Naive B cell (primary cell): ENCODE results near the gene MOB3B. TPM values are rescaled to one million over a fixed set of nuclear protein-coding genes. Genes with fewer than 3 reads are reported as not detected.

Experiments used
- ATAC-seq, 2 donors: fragments of 150-1000 bp; cut with Tn5 transposase; 2 replicates each; pipeline ENCODE4 v1.10.0; 2021; ENCODE audit warnings: low read depth in 2 of 2, mild to moderate bottlenecking in 2 of 2, moderate library complexity in 2 of 2
- DNase-seq: peaks from one replicate; pipeline ENCODE4 v3.0.0; 2022
- H3K27ac Mint-ChIP-seq, 6 donors: one replicate each; pipeline ENCODE4 v1.8.0; 2020 to 2022; ENCODE audit warnings: mild to moderate bottlenecking in 6 of 6, mixed read lengths in 6 of 6, moderate library complexity in 5 of 6, inconsistent platforms in 2 of 6
- H3K27me3 Mint-ChIP-seq, 3 donors: one replicate each; pipeline ENCODE4 v1.8.0; 2021 to 2022; ENCODE audit warnings: mixed read lengths in 3 of 3, mild to moderate bottlenecking in 1 of 3
- H3K36me3 Mint-ChIP-seq, 2 donors: one replicate each; pipeline ENCODE4 v1.8.0; 2020 to 2022; ENCODE audit warnings: mixed read lengths in 2 of 2, inconsistent platforms in 1 of 2, mild to moderate bottlenecking in 1 of 2
- H3K4me1 Mint-ChIP-seq, 3 donors: one replicate each; pipeline ENCODE4 v1.8.0; 2020 to 2022; ENCODE audit warnings: mixed read lengths in 3 of 3, inconsistent platforms in 1 of 3, mild to moderate bottlenecking in 1 of 3, moderate library complexity in 1 of 3
- H3K4me3 Mint-ChIP-seq, 8 donors: one replicate each; pipeline ENCODE4 v1.8.0; 2020 to 2022; ENCODE audit warnings: mild to moderate bottlenecking in 8 of 8, mixed read lengths in 8 of 8, moderate library complexity in 8 of 8, inconsistent platforms in 2 of 8
- H3K9me3 Mint-ChIP-seq, 7 donors: one replicate each; pipeline ENCODE4 v1.8.0; 2020 to 2022; ENCODE audit warnings: mixed read lengths in 7 of 7, mild to moderate bottlenecking in 5 of 7, inconsistent platforms in 2 of 7, moderate library complexity in 1 of 7
- polyA plus RNA-seq, 6 donors: library from polyadenylated mRNA; unstranded; fragments of 300-500 nt; fragmentation: Illumina TruSeq; gene quantifications; one replicate each; pipeline ENCODE4 v1.2.3, GENCODE V29; 2021; ENCODE audit warnings: low read depth in 6 of 6

Gene MOB3B
- polyA plus RNA-seq, 6 donors from 2014 or later, result 9.5 to 19.8 (median 15.7) TPM

DNA sequence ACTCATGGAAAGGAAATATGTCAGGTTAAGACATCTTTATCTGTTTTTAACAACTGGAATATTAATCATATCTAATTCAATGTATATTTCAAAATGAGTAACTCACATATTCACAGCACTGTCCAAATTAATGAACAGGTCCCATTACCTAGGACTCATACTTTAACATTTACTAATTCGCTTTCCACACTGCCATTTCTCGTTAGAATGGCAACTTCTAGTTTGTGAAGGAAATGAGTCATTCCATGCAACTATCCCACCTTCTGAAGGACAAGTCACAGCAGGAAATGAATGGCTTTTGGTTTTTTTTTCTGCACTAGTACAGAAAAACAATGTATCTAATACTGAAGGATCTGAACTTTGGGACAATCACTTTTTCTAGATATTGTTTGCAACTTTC lies 30.2 kb downstream of the MOB3B start:
- peak overlapping the region in 1 of 6 donors; percentile 47 for H3K27ac Mint-ChIP-seq
- DNase-seq, result no peak
- no peak for ATAC-seq
- peaks cover 49 to 61% (median 60%) of the 10 kb centered on the region in 3 donors for H3K4me1 Mint-ChIP-seq
- H3K36me3 Mint-ChIP-seq, result no peaks in the 10 kb centered on the region
- no peaks in the 10 kb centered on the region for H3K27me3 Mint-ChIP-seq
- peaks cover 0 to 5% (median 0%) of the 10 kb centered on the region in 7 donors for H3K9me3 Mint-ChIP-seq
- H3K4me3 Mint-ChIP-seq, result no peak overlapping the region

DNA sequence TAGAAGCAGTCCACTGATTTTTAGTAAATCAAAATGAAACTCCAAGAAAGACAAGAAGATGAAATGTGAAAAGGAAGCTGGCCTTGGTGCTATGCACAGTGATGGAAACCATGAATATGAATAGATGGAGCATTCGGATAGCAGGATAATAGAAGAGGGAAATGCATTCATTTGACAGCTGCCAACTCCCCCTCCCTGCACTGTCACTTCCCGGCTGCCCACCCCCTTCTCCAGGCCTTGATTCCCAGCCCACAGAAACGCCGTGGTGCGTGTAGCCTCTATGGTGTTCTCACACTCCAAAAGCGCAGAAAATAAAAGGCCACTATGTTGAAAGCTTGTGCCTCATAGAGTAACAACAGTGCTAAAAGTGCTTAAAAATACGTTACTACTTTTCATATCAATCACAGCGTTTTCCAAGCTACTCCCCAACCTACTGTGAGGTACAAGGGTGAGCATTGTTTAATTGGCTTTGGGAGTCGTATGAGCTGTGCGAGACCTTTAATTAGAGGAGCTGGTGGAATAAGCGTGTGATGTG lies 31.7 kb downstream of the MOB3B start:
- ATAC-seq (no peak), DNase-seq (no peak)
- H3K36me3 Mint-ChIP-seq, result no peaks in the 10 kb centered on the region
- no peaks in the 10 kb centered on the region for H3K27me3 Mint-ChIP-seq
- H3K4me3 Mint-ChIP-seq, result peak overlapping the region in 1 of 8 donors; percentile 24
- peaks cover 0 to 10% (median 2%) of the 10 kb centered on the region in 7 donors for H3K9me3 Mint-ChIP-seq
- peaks cover 37 to 49% (median 48%) of the 10 kb centered on the region in 3 donors for H3K4me1 Mint-ChIP-seq
- no peak overlapping the region for H3K27ac Mint-ChIP-seq

GRCh38 chr9:27496135-27496504 lies 33.5 kb downstream of the MOB3B start:
- Mint-ChIP-seq H3K9me3 (peaks cover 0 to 11% (median 2%) of the 10 kb centered on the region in 7 donors), H3K36me3 (no peaks in the 10 kb centered on the region), H3K4me1 (peaks cover 26 to 46% (median 43%) of the 10 kb centered on the region in 3 donors), H3K27me3 (no peaks in the 10 kb centered on the region), H3K4me3 (no peak overlapping the region), H3K27ac (peak overlapping the region in 1 of 6 donors; percentile 75)
- DNase-seq (no peak), ATAC-seq (no peak)

GRCh38 chr9:27495480-27496134 lies 34.0 kb downstream of the MOB3B start:
- Mint-ChIP-seq H3K27ac (peak overlapping the region in 1 of 6 donors; percentile 75), H3K36me3 (no peaks in the 10 kb centered on the region), H3K27me3 (no peaks in the 10 kb centered on the region), H3K4me3 (no peak overlapping the region), H3K9me3 (peaks cover 0 to 11% (median 2%) of the 10 kb centered on the region in 7 donors), H3K4me1 (peaks cover 25 to 46% (median 43%) of the 10 kb centered on the region in 3 donors)
- ATAC-seq (no peak), DNase-seq (no peak)

DNA sequence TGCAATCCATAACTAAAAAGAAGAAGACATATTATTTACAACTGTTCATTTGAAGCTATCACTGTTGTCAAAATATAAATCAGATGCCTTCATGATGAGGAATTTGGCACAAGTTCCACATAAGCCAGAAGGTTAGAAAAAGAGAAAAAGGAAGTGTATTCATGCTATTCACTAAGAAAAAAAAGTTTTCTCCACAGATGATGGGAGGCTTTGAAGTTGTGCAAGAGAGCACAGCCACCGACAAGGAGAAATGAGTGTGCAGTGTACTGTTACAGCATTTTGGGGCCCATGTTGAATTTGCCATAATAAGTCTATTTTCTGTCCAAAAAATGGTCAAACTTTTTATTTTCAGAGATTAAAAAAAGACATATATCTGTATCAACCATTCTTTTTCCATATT lies 38.5 kb downstream of the MOB3B start:
- Mint-ChIP-seq H3K9me3 (peaks cover 0 to 11% (median 2%) of the 10 kb centered on the region in 7 donors), H3K27ac (peak overlapping the region in 4 of 6 donors; percentile 15 to 66 (median 35)), H3K4me3 (peak overlapping the region in 4 of 8 donors; percentile 3 to 53 (median 17)), H3K27me3 (no peaks in the 10 kb centered on the region), H3K36me3 (no peaks in the 10 kb centered on the region), H3K4me1 (peaks cover 47 to 67% (median 58%) of the 10 kb centered on the region in 3 donors)
- DNase-seq (no peak), ATAC-seq (peak; percentile 59 to 75)

DNA sequence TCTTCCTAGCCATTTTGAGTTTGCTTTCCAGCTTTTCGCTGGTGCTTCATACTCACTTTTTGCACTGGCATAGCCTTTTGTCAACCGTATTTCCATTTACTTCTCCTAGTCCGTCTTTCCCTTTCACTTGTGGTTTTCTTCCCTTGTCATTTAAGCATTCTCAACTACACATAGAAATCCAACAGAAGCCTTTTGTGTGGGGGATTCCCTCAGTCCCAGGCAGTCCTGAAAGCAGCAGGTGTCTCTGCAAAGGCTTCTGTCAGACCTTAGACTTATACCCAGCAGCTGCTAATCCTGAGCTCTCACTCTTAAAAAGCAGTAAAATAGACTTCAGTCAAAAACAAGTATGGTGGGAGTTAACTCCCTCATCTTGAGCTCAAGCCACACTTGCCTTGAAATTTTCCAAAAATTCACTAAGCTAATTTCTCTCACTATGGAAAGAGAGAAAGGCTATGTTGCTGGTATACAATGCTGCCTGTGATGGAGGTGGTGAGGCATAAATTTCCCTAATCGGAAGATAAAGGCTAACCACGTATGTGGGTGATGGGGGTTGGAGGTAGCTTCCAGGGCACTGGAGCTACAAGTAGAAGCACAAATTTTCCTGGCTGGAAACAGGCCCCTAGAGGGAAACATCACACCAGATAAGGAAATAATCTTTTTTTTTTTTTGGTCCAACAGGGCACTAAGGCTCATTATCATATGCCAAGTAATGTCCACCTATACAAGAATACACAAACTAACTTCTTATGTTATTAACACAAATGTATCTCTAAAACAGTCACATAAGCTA lies 40.3 kb downstream of the MOB3B start:
- Mint-ChIP-seq H3K27ac (peak overlapping the region in 4 of 6 donors; percentile 44 to 92 (median 60)), H3K27me3 (no peaks in the 10 kb centered on the region), H3K4me3 (peak overlapping the region; percentile 19 to 80 (median 52)), H3K9me3 (peaks cover 0 to 6% (median 2%) of the 10 kb centered on the region in 7 donors), H3K36me3 (no peaks in the 10 kb centered on the region), H3K4me1 (peaks cover 60 to 82% (median 77%) of the 10 kb centered on the region in 3 donors)
- ATAC-seq (peak; percentile 35 to 37), DNase-seq (no peak)

DNA sequence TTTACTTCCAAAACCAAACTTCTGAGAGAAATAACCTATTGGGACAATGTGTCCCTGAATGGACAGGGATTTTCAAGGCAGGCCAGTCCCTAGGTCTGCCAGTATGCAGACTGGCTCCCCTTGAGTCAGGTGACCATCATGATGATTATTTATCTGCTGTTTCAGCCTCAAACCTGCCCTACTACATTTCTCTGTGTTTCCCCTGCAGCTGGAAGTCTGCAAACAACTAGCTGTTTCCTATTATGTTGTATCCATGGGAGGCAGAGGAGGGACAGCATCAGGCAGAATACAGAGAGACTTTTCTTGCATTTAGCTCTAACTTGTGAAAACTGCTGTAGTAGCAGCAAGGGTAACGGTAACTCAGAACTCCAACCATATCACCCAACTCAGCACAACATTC lies 41.7 kb downstream of the MOB3B start:
- Mint-ChIP-seq H3K36me3 (no peaks in the 10 kb centered on the region), H3K27ac (peak overlapping the region in 4 of 6 donors; percentile 1 to 83 (median 34)), H3K9me3 (peaks cover 0 to 2% (median 0%) of the 10 kb centered on the region in 7 donors), H3K4me1 (peaks cover 70 to 93% (median 86%) of the 10 kb centered on the region in 3 donors), H3K4me3 (peak overlapping the region in 6 of 8 donors; percentile 10 to 72 (median 40)), H3K27me3 (no peaks in the 10 kb centered on the region)
- DNase-seq (no peak), ATAC-seq (no peak)

GRCh38 chr9:27487128-27487640 lies 42.4 kb downstream of the MOB3B start:
- DNase-seq (no peak), ATAC-seq (no peak)
- peak overlapping the region in 5 of 8 donors; percentile 11 to 54 (median 26) for H3K4me3 Mint-ChIP-seq
- no peaks in the 10 kb centered on the region for H3K36me3 Mint-ChIP-seq
- H3K9me3 Mint-ChIP-seq, result no peaks in the 10 kb centered on the region
- peaks cover 77 to 96% (median 88%) of the 10 kb centered on the region in 3 donors for H3K4me1 Mint-ChIP-seq
- H3K27me3 Mint-ChIP-seq, result no peaks in the 10 kb centered on the region
- peak overlapping the region in 3 of 6 donors; percentile 21 to 44 (median 36) for H3K27ac Mint-ChIP-seq

DNA sequence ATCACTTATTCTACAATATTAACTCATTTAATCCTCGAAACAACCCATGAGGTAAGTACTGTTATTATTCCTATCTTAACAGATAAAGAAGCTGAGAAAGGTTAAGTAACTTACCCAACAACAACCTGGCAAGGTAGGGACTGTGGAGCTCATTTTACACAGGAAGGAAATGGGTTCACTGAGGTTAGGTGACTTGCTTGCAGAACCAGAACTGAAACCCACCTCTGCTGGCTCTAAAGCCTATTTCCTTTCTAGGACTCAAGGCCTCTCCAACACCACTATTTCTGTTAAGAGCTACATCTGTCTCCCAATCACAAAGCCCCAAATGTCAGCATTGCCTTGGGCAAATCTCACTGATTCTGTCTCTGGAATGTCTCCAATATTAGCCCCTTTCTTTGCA lies 44.5 kb downstream of the MOB3B start:
- peak; percentile 71 for DNase-seq
- peaks cover 81 to 97% (median 91%) of the 10 kb centered on the region in 3 donors for H3K4me1 Mint-ChIP-seq
- H3K4me3 Mint-ChIP-seq, result peak overlapping the region; percentile 48 to 91 (median 72)
- no peaks in the 10 kb centered on the region for H3K36me3 Mint-ChIP-seq
- H3K9me3 Mint-ChIP-seq, result no peaks in the 10 kb centered on the region
- peak overlapping the region; percentile 61 to 98 (median 88) for H3K27ac Mint-ChIP-seq
- ATAC-seq, result peak; percentile 82 to 84
- H3K27me3 Mint-ChIP-seq, result no peaks in the 10 kb centered on the region

DNA sequence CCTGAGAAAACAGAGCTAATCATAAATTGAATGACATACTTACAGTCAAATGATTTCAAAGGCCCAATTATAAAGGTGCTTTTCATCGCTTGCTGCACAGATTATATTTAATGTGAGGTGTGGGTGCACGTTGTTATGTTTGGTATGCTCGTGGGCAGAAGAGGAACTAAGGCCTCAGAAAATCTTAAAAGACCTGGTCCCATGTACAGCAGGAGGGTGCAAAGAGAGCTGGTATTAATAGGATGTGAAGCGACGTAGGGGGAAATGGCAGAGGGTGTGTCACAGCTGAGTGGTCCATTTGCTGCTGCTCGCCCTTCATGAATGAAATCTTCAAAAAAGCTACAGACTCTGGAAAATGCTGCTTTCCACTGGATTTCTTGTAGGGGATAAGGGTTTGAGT lies 46.0 kb downstream of the MOB3B start:
- ATAC-seq (peak; percentile 76 to 80), DNase-seq (peak; percentile 65)
- Mint-ChIP-seq H3K4me1 (peaks cover 69 to 97% (median 88%) of the 10 kb centered on the region in 3 donors), H3K27ac (peak overlapping the region; percentile 24 to 98 (median 92)), H3K36me3 (peaks cover under 1 to 2% of the 10 kb centered on the region in 2 donors), H3K9me3 (peaks cover 0 to 6% (median 2%) of the 10 kb centered on the region in 7 donors), H3K27me3 (no peaks in the 10 kb centered on the region), H3K4me3 (peak overlapping the region; percentile 48 to 91 (median 78))

DNA sequence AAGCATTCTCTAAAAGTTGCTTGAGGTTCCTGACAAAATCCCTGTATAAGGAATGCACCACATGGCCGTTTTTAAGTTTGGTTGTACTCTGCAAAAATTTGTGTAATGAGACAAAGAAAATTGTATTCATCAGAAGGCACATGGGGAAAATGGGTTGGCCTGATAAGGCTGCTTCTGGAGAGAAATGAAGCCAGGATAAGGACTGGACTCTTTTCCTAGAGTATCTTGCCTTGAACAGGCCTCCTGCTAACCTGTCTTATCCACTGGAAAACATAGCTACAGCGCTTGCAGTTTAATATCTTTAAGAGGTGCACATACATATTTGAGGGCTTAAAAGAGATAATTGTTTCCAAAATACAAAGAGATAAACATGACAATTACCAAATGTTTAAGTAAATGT lies 46.9 kb downstream of the MOB3B start:
- DNase-seq (no peak), ATAC-seq (no peak)
- Mint-ChIP-seq H3K9me3 (peaks cover 2 to 15% (median 7%) of the 10 kb centered on the region in 7 donors), H3K36me3 (peaks cover 5 to 11% of the 10 kb centered on the region in 2 donors), H3K4me1 (peaks cover 72 to 96% (median 84%) of the 10 kb centered on the region in 3 donors), H3K4me3 (peak overlapping the region in 7 of 8 donors; percentile 1 to 75 (median 43)), H3K27me3 (no peaks in the 10 kb centered on the region), H3K27ac (peak overlapping the region; percentile 81 to 93 (median 88))

- peaks cover 22 to 29% of the 10 kb centered on the region in 2 donors for H3K36me3 Mint-ChIP-seq
- peak overlapping the region in 4 of 8 donors; percentile 6 to 79 (median 48) for H3K4me3 Mint-ChIP-seq
- H3K27ac Mint-ChIP-seq, result peak overlapping the region in 5 of 6 donors; percentile 11 to 94 (median 83)
- peaks cover 59 to 95% (median 83%) of the 10 kb centered on the region in 3 donors for H3K4me1 Mint-ChIP-seq
- DNase-seq, result no peak
- H3K9me3 Mint-ChIP-seq, result peaks cover 2 to 15% (median 8%) of the 10 kb centered on the region in 7 donors
- H3K27me3 Mint-ChIP-seq, result no peaks in the 10 kb centered on the region
- no peak for ATAC-seq
These were observed 51.3 kb downstream of the MOB3B start for GRCh38 chr9:27478322-27478721.
